Fibroblast of lung (primary cell): ENCODE results near the gene USO1. TPM values are rescaled to one million over a fixed set of nuclear protein-coding genes. Genes with fewer than 3 reads are reported as not detected.

ENCODE experiments used
- DNase-seq, 2 donors: peaks; one replicate each; pipeline versions ENCODE4 v3.0.0 to v3.0.0-alpha.2; 2010; ENCODE audit warnings: low read depth in 2 of 2
- H2AFZ ChIP-seq: 2 replicates; pipeline ENCODE4 v1.5.1; 2012; ENCODE audit warnings: low read length, control low read depth, inconsistent platforms
- H3K27ac ChIP-seq: 2 replicates; pipeline ENCODE4 v1.5.1; 2011; ENCODE audit warnings: low read length, control low read depth; ENCODE audit not compliant: insufficient read depth
- H3K27me3 ChIP-seq: 2 replicates; pipeline ENCODE4 v1.5.1; 2011; ENCODE audit warnings: mild to moderate bottlenecking, low read length; ENCODE audit not compliant: control insufficient read depth, insufficient read depth
- H3K36me3 ChIP-seq: 2 replicates; pipeline ENCODE4 v1.5.1; 2011; ENCODE audit warnings: low read length; ENCODE audit not compliant: control insufficient read depth, insufficient read depth
- H3K4me1 ChIP-seq: 2 replicates; pipeline ENCODE4 v1.5.1; 2011; ENCODE audit warnings: low read length; ENCODE audit not compliant: control insufficient read depth, insufficient read depth; ENCODE audit errors: extremely low read depth
- H3K4me2 ChIP-seq: 2 replicates; pipeline ENCODE4 v1.5.1; 2011; ENCODE audit warnings: low read length, control low read depth; ENCODE audit not compliant: insufficient read depth; ENCODE audit errors: extremely low read depth
- H3K4me3 ChIP-seq, 4 experiments: fragments of 200-600 bp in 1 of 4; sonication (generic) in 1 of 4; replicated peaks in 1 of 4; 2 replicates each; pipeline ENCODE4 v1.5.1; 2011 to 2016; ENCODE audit warnings: low read length in 4 of 4, low read depth in 3 of 4, mild to moderate bottlenecking in 3 of 4, control low read depth in 2 of 4, inconsistent platforms in 1 of 4, mixed read lengths in 1 of 4; ENCODE audit not compliant: insufficient read depth in 1 of 4; ENCODE audit errors: control extremely low read depth in 1 of 4
- H3K79me2 ChIP-seq: 2 replicates; pipeline ENCODE4 v1.5.1; 2012; ENCODE audit warnings: mild to moderate bottlenecking, low read length, inconsistent platforms; ENCODE audit not compliant: control insufficient read depth, insufficient read depth
- H3K9ac ChIP-seq: 2 replicates; pipeline ENCODE4 v1.5.1; 2011; ENCODE audit warnings: mild to moderate bottlenecking, low read length, control low read depth; ENCODE audit not compliant: insufficient read depth
- H3K9me3 ChIP-seq: 2 replicates; pipeline ENCODE4 v1.5.1; 2012; ENCODE audit warnings: low read depth, low read length; ENCODE audit not compliant: control insufficient read depth, insufficient read depth
- H4K20me1 ChIP-seq: 2 replicates; pipeline ENCODE4 v1.5.1; 2011; ENCODE audit warnings: low read length; ENCODE audit not compliant: control insufficient read depth, insufficient read depth; ENCODE audit errors: extremely low read depth
- EZH2 ChIP-seq: IDR thresholded peaks from 2 replicates; pipeline ENCODE4 v1.5.1; 2012; ENCODE audit warnings: low read length, control low read depth, mild to moderate bottlenecking; ENCODE audit errors: missing control alignments
- polyA plus RNA-seq, 2 donors: library from polyadenylated mRNA; depleted of rRNA in 1 of 2; stranded (reverse) in 1 of 2; unstranded in 1 of 2; fragments of >200 nt; gene quantifications; 2 replicates each; pipeline ENCODE4 v1.2.1, GENCODE V29; 2011 to 2012; ENCODE audit warnings: missing spikeins in 1 of 2
- total RNA-seq: library from RNA; depleted of rRNA; stranded (reverse); fragments of >200 nt; gene quantifications from 2 replicates; pipeline ENCODE4 v1.2.1, GENCODE V29; 2014
- TF ChIP-seq, protein P1 (sequence below), 2 donors: IDR thresholded peaks in 1 of 2; conservative IDR thresholded peaks in 1 of 2; 1 replicate in 1 of 2; 2 replicates in 1 of 2; pipeline ENCODE4 v1.5.1; 2011 to 2012; ENCODE audit warnings: low read length in 2 of 2, control low read depth in 1 of 2, inconsistent platforms in 1 of 2, low read depth in 1 of 2, mild to moderate bottlenecking in 1 of 2

Gene USO1
- total and polyA plus RNA-seq, 2 donors (not counting 1 experiment from before 2014, with no cell fraction given) = 123 to 130 TPM

DNA sequence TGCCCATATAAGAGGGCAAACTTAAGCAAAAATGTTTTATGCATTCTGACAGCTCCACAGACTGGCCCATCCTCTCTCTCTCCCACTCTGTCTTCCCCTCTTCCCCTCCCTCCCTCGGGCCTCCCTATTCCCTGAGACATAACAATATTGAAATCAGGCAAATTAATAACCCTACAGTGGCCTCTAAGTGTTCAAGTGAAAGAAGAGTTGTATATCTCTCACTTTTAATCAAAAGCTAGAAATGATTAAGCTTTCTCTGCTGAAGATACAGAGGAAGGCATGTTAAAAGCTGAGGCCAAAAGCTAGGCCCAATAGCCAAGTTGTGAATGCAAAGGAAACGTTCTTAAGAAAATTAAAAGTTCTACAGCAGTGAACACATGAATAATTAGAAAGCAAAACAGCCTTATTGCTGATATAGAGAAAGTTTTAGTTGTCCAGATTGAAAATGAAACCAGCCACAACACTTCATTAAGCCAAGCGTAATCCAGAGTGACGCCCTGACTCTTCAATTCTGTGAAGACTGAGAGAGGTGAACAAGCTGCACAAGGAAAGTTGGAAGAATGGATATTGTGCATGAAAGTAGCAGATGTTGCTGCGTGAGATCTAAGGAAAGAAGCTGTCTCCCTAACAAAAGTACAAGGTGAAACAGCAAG lies 54.9 kb downstream of the USO1 start:
- H3K36me3 ChIP-seq = peaks cover 21% of the 10 kb centered on the region

GRCh38 chr4:75781305-75781704 lies 56.9 kb downstream of the USO1 start:
- H3K36me3 ChIP-seq = peaks cover 14% of the 10 kb centered on the region
- no peaks in the 10 kb centered on the region for H3K9me3 ChIP-seq
- H3K27me3 ChIP-seq = no peaks in the 10 kb centered on the region
- H4K20me1 ChIP-seq = no peaks in the 10 kb centered on the region
- H3K9ac ChIP-seq = no peak overlapping the region
- no peak overlapping the region for H3K4me2 ChIP-seq
- H2AFZ ChIP-seq = no peak overlapping the region
- H3K79me2 ChIP-seq = no peaks in the 10 kb centered on the region
- no peaks in the 10 kb centered on the region for H3K4me1 ChIP-seq
- H3K27ac ChIP-seq = peak overlapping the region; percentile 19
- TF ChIP-seq EZH2 = no peak
- TF ChIP-seq, protein P1, sequence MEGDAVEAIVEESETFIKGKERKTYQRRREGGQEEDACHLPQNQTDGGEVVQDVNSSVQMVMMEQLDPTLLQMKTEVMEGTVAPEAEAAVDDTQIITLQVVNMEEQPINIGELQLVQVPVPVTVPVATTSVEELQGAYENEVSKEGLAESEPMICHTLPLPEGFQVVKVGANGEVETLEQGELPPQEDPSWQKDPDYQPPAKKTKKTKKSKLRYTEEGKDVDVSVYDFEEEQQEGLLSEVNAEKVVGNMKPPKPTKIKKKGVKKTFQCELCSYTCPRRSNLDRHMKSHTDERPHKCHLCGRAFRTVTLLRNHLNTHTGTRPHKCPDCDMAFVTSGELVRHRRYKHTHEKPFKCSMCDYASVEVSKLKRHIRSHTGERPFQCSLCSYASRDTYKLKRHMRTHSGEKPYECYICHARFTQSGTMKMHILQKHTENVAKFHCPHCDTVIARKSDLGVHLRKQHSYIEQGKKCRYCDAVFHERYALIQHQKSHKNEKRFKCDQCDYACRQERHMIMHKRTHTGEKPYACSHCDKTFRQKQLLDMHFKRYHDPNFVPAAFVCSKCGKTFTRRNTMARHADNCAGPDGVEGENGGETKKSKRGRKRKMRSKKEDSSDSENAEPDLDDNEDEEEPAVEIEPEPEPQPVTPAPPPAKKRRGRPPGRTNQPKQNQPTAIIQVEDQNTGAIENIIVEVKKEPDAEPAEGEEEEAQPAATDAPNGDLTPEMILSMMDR (conservative IDR thresholded peaks at IDR 0.05 in 1 of 2, IDR thresholded peaks at IDR 0.05 in 1 of 2; ENCODE audit: low read depth in 1 of 2, low read length in 2 of 2) = no peak
- peak in 1 of 2 donors; percentile 17 for DNase-seq
- no peak overlapping the region for H3K4me3 ChIP-seq

More for the DNA sequence above, 54.9 kb downstream of the USO1 start:
- Histone ChIP-seq H3K27ac (no peak overlapping the region), H3K4me2 (no peak overlapping the region), H3K4me3 (no peak overlapping the region), H3K27me3 (no peaks in the 10 kb centered on the region), H2AFZ (no peak overlapping the region), H3K9ac (no peak overlapping the region), H3K79me2 (no peaks in the 10 kb centered on the region), H3K9me3 (no peaks in the 10 kb centered on the region), H3K4me1 (no peaks in the 10 kb centered on the region), H4K20me1 (no peaks in the 10 kb centered on the region)
- TF ChIP-seq, protein P1 (conservative IDR thresholded peaks at IDR 0.05 in 1 of 2, IDR thresholded peaks at IDR 0.05 in 1 of 2; ENCODE audit: low read depth in 1 of 2, low read length in 2 of 2) = no peak
- no peak for TF ChIP-seq EZH2
- no peak for DNase-seq

- no peaks in the 10 kb centered on the region for H4K20me1 ChIP-seq
- no peak overlapping the region for H2AFZ ChIP-seq
- no peaks in the 10 kb centered on the region for H3K4me1 ChIP-seq
- no peak overlapping the region for H3K9ac ChIP-seq
- H3K4me2 ChIP-seq = no peak overlapping the region
- peaks cover 7% of the 10 kb centered on the region for H3K36me3 ChIP-seq
- no peak for TF ChIP-seq EZH2
- TF ChIP-seq, protein P1 (conservative IDR thresholded peaks at IDR 0.05 in 1 of 2, IDR thresholded peaks at IDR 0.05 in 1 of 2; ENCODE audit: low read depth in 1 of 2, low read length in 2 of 2) = no peak
- H3K4me3 ChIP-seq = no peak overlapping the region
- H3K79me2 ChIP-seq = no peaks in the 10 kb centered on the region
- no peak for DNase-seq
- H3K27ac ChIP-seq = no peak overlapping the region
- H3K27me3 ChIP-seq = no peaks in the 10 kb centered on the region
- no peaks in the 10 kb centered on the region for H3K9me3 ChIP-seq
These were observed 62.1 kb downstream of the USO1 start for GRCh38 chr4:75786526-75786925.
